HFF-Myc (cell line): ENCODE data around the gene OPA1.
"Not testable (repeated sequence)": the region's sequence is repeated elsewhere in the genome, so short reads cannot be mapped to it uniquely, and the experiment has no call there.

ENCODE experiments used
- DNase-seq: peaks from one replicate; pipeline ENCODE4 v3.0.0-alpha.2; 2011; ENCODE audit warnings: low read depth; ENCODE audit errors: extremely low read depth
- H3K4me3 ChIP-seq: replicated peaks from 2 replicates; pipeline ENCODE4 v1.5.1; 2011; ENCODE audit warnings: low read depth, mild to moderate bottlenecking, control low read depth, low read length
- CTCF ChIP-seq: IDR thresholded peaks from 2 replicates; pipeline ENCODE4 v1.5.1; 2012; ENCODE audit warnings: mild to moderate bottlenecking, low read depth, low read length, control low read depth; ENCODE audit errors: missing control alignments

The OPA1 gene

GRCh38 chr3:193598202-193598601, 5.2 kb downstream of the OPA1 start:
- H3K4me3 ChIP-seq, result no peak overlapping the region
- no peak for DNase-seq
- TF ChIP-seq CTCF, result no peak

DNA sequence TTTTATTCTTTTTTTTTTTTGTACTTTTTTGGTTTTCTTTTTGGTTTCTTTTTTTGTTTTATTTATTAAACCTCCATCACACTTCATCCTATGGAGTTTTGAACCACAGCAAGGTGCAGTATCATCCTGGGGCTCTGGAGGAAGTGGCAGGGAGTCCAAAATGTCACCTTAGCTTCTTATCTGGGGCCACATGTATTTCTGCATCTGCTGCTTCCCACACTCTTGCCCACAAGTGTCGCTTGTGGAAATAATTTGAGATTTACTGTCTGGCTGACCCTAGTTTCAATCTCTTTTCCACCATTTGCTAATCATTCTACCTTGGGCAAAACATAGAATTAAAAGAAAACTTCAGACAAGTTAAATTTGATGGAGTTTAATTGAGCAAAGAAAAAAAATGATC, 6.4 kb downstream of the OPA1 start:
- TF ChIP-seq CTCF, result no peak
- no peak for DNase-seq
- no peak overlapping the region for H3K4me3 ChIP-seq

GRCh38 chr3:193605876-193606275, 12.9 kb downstream of the OPA1 start:
- TF ChIP-seq CTCF, result peak; percentile 85
- no peak for DNase-seq
- no peak overlapping the region for H3K4me3 ChIP-seq

GRCh38 chr3:193606892-193607291, 13.9 kb downstream of the OPA1 start:
- H3K4me3 ChIP-seq, DNase-seq: not testable (repeated sequence)

DNA sequence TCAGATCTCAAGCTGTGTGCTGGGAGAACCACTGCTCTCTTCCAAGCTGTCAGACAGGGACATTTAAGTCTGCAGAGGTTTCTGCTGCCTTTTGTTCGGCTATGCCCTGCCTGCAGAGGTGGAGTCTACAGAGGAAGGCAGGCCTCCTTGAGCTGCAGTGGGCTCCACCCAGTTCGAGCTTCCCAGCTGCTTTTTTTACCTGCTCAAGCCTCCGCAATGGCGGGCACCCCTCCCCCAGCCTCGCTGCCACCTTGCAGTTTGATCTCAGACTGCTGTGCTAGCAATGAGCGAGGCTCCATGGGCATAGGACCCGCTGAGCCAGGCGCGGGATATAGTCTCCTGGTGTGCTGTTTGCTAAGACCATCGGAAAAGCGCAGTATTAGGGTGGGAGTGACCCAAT, 17.5 kb downstream of the OPA1 start:
- H3K4me3 ChIP-seq, DNase-seq: not testable (repeated sequence)

GRCh38 chr3:193614430-193614829, 21.4 kb downstream of the OPA1 start:
- no peak for DNase-seq
- TF ChIP-seq CTCF, result no peak
- H3K4me3 ChIP-seq, result no peak overlapping the region

GRCh38 chr3:193617628-193618027, 24.6 kb downstream of the OPA1 start:
- H3K4me3 ChIP-seq, result no peak overlapping the region
- no peak for DNase-seq
- no peak for TF ChIP-seq CTCF

- no peak for DNase-seq
- TF ChIP-seq CTCF, result no peak
- H3K4me3 ChIP-seq, result no peak overlapping the region
Measured at GRCh38 chr3:193620057-193620456, 27.0 kb downstream of the OPA1 start.
